Hematopoietic multipotent progenitor cell (in vitro differentiated cells): ENCODE measurements around the gene HAP1. TPM values are rescaled to one million over a fixed set of nuclear protein-coding genes. Genes with fewer than 3 reads are reported as not detected.
"Not testable (repeated sequence)": the region's sequence is repeated elsewhere in the genome, so short reads cannot be mapped to it uniquely, and the experiment has no call there.

Experiments used
- DNase-seq, 3 donors: peaks; one replicate each; pipeline ENCODE4 v3.0.0-alpha.2; 2011 to 2015; ENCODE audit warnings: low read depth in 2 of 3, low spot score in 2 of 3
- total RNA-seq: library from RNA; depleted of rRNA; stranded (reverse); fragments of >200 nt; gene quantifications from one replicate; pipeline ENCODE4 v1.2.3, GENCODE V29; 2012

The HAP1 gene
- total RNA-seq, 1 donor: under 0.01 TPM

DNA sequence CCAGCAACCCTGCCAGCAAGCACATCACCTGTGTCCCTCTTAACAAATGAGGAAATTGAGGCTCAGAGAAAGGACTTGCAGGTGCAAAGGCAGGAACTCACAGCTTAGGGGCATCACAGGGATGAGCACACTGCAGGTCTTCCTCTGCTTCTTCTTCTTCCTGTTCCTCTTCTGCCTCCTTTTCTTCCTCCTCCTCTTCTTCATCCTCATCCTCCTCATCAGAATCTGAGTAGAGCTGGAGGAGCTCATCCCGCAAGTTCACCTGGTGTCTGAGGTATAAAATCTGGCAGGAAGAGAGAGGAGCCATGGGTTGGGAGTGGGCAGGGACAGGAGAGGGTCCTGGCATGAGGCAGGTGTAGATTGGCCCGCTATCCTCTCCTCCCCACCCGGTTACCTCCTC lies 2.6 kb downstream of the HAP1 start:
- DNase-seq: no peak

DNA sequence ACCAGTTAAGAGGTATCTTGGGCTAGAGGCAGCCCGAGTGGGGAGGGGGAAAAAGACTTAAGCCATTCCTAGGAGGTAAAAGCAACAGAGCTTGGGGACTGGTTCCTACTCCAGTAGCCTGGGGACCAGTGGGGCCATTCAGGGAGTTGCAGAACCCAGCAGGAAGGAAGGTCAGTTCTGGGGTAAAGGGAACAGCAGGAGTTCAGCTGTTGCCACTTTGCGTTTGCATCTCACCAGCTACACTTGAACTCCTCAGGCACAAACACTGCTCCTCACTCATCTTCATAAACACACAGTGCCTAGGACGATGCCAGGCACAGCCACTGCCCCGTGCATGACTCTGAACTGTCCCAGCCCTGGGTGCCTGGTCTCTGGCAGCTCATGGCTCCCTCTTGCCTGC lies 4.0 kb downstream of the HAP1 start:
- no peak for DNase-seq

GRCh38 chr17:41728056-41728455 lies 6.4 kb downstream of the HAP1 start:
- DNase-seq: no peak

DNA sequence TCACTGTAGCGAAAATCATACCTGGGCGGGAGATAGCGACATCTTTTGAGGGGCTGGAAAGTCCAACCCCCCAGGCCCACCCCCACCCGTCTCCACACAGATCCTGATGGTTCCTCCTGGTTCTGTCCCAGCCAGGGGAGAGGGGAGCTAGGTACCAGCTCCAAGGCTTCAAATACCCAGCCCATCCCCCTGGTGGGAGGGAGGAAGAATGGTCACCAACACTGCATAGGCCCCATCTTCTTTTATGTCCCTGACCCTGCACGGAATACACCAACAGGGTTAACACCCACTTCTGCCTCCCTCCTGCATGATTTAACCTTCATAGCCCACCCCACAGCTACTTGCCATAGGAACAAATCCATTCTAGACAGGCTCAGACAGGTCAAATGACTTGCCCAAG lies 9.3 kb downstream of the HAP1 start:
- DNase-seq: no peak

- DNase-seq: no peak
These were observed 9.9 kb downstream of the HAP1 start for GRCh38 chr17:41724476-41725050.

DNA sequence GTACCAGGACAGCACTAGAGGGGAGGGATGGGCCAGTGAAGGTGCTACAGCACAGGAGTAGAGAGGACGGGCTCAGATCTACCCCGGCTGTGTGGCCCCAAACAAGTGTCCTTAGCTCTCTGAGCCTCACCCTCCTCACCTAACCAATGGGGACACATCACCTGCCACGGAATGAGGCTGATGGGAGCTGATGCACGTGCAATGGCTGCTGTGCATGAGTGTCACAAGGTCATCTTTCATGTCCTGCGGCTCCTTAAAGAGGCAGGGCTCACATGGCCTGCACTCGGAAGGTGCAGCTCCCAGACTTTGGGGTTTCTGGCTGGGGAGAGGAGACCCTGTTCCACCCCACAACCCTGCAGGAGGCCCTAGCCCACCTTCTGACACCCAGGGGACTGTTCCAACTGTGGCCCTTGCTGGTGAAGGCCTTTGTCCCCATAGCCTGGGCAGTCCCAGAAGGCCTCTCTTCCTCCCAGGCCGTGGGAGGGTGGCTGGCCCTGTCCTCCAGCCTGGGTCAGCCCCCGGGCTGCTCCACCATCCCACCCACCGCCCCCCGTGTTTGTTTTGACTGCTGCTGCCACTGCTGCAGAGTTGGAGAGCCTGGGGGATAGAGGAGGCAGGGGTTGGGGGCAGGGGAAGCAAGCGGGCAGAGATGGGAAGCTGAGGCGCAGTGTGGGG lies 10.5 kb downstream of the HAP1 start:
- no peak for DNase-seq

- DNase-seq: no peak
These were observed 12.2 kb downstream of the HAP1 start for GRCh38 chr17:41722231-41722630.

DNA sequence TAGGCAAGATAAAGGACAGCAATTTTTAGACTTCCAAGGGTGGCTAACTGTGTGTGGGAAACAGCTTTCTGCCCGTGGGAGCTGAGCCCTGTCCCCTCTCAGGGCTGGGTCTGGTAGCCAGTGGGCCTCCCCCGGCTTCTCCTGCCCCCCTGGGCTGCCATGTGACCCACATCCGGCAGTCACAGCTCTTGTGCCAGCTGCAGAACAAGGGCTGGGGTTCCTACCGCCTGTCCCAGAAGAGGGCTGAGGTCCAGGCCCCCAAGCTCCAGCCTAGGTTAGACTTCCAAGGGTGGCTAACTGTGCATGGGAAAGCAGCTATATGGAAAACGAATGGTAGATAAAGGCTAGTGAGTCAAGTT lies 16.2 kb downstream of the HAP1 start:
- no peak for DNase-seq

DNA sequence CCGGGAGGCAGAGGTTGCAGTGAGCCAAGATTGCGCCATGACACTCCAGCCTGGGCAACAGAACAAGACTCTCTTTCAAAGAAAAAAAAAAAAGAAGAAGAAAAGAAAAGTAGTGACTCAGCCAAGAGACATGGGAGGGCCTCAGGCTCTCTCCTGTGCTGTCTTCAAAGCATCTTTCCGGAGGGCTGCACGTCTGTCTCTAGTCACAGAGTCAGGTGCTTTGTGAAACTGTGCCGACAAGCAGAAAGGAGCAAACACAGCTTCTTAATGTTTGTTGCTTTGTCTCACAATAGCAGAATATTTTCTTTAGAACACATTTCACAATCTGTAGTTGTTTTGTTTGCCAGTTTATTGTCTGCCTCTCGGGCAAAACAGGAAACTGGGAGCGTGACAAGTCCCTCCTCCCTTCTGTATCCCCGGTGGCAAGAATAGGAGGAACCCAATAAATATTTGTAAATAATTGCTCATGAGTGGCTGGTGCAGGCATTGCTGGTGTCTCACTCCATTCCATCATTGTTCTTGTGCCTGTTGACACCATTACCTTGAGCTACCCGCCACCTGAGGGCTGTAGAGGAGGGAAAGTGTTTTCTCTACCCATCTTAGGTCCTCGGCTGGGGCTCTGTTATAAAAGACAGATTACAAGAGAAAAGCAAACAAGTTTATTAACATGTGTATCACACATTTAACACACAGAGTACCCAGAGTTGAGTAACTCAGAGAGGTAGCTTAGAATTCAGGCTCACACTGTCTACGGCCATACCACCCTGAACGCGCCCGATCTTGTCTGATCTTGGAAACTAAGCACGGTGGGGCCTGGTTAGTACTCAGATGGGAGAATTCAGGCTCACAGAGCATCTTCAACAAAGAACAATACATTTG lies 16.8 kb downstream of the HAP1 start:
- no peak for DNase-seq

- DNase-seq: no peak
These were observed 22.6 kb downstream of the HAP1 start, which contains the start of gene GAST for GRCh38 chr17:41711669-41712400. GAST (plus strand) TSS chr17:41712331; CDS start chr17:41715437, 3,106 bp downstream.

- peak in 2 of 3 donors; percentile 71 to 87 for DNase-seq
These were observed 23.9 kb downstream of the HAP1 start for GRCh38 chr17:41710472-41711090.

GRCh38 chr17:41707803-41708669 lies 26.4 kb downstream of the HAP1 start:
- DNase-seq: no peak

GRCh38 chr17:41705271-41705991 lies 29.0 kb downstream of the HAP1 start:
- DNase-seq: no peak

DNA sequence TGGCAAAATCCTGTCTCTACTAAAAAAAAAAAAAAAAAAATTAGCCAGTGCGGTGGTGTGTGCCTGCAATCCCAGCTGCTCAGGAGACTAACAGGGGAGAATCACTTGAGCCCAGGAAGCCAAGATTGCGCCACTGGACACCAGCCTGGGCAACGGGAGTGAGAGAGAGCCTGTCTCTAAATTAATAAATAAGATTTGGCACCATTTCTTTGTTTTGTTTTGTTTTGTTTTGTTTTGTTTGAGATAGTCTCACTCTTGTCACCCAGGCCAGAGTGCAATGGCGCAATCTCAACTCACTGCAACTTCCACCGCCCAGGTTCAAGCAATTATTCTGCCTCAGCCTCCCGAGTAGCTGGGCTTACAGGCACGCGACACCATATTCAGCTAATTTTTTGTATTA lies 31.7 kb downstream of the HAP1 start:
- DNase-seq: no peak

GRCh38 chr17:41700843-41701242 lies 33.6 kb downstream of the HAP1 start:
- DNase-seq: not testable (repeated sequence)

DNA sequence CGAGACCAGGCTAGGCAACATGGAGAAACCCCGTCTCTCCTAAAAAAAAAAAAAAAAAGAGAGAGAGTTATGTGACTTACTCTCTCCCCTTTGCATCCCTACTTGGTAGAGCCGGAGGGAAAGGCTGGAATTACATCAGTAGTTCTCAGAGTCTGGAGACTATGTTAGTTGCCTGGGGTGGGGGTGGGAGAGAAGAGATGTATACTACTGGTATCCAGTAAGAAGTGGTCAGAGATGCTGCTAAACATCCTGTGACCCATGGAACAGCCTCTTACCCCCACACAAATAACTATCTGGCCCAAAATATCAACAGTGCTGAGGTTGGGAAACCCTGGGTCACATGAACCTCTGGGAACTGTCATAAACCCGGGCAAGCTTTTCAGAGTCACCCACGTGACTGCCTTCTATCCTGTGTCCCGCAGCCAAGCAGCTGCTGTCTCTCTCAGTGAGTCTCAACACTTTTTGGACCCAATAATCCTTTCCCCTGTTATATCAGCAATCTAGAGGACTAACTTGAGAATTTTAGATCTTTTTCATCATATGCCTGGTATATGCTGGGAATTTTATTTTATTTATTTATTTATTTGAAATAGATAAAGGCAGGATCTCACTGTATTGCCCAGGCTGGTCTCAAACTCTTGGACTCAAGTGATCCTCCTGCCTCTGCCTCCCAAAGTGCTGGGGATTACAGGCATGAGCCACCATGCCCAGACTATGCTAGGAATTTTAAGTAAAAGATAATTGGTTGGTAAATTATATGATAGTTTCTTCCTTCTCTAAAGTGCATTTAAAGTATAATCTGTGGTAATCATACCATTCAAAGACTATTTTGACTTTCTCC lies 37.1 kb downstream of the HAP1 start:
- no peak for DNase-seq

DNA sequence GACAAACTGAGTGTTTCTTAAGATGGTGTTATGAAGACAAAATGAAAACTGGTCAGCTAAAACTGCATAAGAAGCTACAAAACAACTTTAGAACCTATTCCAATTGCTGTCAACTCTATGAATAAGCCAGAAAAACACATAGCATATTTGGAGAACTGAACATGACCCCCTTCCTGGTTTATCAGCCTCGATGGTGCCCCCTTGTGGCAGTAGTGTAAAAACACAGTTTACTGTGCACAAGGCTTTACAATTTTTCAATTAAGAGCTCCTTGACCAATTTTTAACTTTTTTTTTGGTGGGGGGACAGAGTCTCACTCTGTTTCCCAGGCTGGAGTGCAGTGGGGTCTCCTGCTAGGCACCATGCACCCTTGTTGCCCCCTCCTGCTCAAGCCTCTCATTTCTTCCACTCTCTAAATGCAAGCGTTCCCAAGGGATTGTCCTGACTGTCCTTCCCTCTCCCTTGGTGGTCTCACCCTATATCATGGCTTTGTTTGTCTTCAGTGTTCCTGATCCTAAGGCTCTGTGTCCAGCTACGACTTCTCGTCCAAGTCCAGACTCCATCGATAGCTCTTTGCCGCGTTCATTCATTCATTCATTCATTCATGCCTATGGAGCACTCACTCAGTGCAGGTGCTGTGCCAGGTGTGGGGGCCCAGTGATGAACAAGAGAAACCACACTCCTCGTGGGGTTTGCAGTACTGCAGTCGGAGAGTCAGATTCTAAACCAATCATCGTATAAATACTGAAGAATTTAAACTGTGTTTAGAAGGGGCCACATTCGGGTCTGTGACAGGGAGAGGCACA lies 38.3 kb downstream of the HAP1 start:
- DNase-seq: peak in 2 of 3 donors; percentile 83 to 96
